ENCODE results near the gene PHGDH.
"Not testable (repeated sequence)": the region's sequence is repeated elsewhere in the genome, so short reads cannot be mapped to it uniquely, and the experiment has no call there.

Gene PHGDH

GRCh38 chr1:119680193-119680592, 31.5 kb upstream of the PHGDH start:
- no peaks in the 10 kb centered on the region for H3K27me3 ChIP-seq (ENCODE audit: control insufficient read depth in 1 of 2, insufficient read depth in 2 of 2, low read length in 2 of 2)
- no peaks in the 10 kb centered on the region for H3K9me3 ChIP-seq (ENCODE audit: low read length)
- H3K4me3 ChIP-seq (ENCODE audit: low read depth in 1 of 2, low read length in 2 of 2), result no peak overlapping the region
- H3K9ac ChIP-seq (ENCODE audit: low read length), result no peak overlapping the region
- no peaks in the 10 kb centered on the region for H3K36me3 ChIP-seq (ENCODE audit: insufficient read depth, low read length)
- H3K4me1 ChIP-seq (ENCODE audit: insufficient read depth, low read length), result no peaks in the 10 kb centered on the region
- no peak overlapping the region for H3K27ac ChIP-seq (ENCODE audit: low read depth, low read length)

- H3K36me3 ChIP-seq (ENCODE audit: insufficient read depth, low read length), result no peaks in the 10 kb centered on the region
- no peaks in the 10 kb centered on the region for H3K4me1 ChIP-seq (ENCODE audit: insufficient read depth, low read length)
- no peak overlapping the region for H3K4me3 ChIP-seq (ENCODE audit: low read depth in 1 of 2, low read length in 2 of 2)
- no peak overlapping the region for H3K9ac ChIP-seq (ENCODE audit: low read length)
- H3K9me3 ChIP-seq (ENCODE audit: low read length), result no peaks in the 10 kb centered on the region
- H3K27ac ChIP-seq (ENCODE audit: low read depth, low read length), result no peak overlapping the region
- no peaks in the 10 kb centered on the region for H3K27me3 ChIP-seq (ENCODE audit: control insufficient read depth in 1 of 2, insufficient read depth in 2 of 2, low read length in 2 of 2)
Observed at GRCh38 chr1:119680723-119681122, 31.0 kb upstream of the PHGDH start.

GRCh38 chr1:119681560-119681959, 30.2 kb upstream of the PHGDH start:
- H3K27me3 ChIP-seq (ENCODE audit: control insufficient read depth in 1 of 2, insufficient read depth in 2 of 2, low read length in 2 of 2), result no peaks in the 10 kb centered on the region
- no peaks in the 10 kb centered on the region for H3K4me1 ChIP-seq (ENCODE audit: insufficient read depth, low read length)
- no peaks in the 10 kb centered on the region for H3K36me3 ChIP-seq (ENCODE audit: insufficient read depth, low read length)
- no peak overlapping the region for H3K4me3 ChIP-seq (ENCODE audit: low read depth in 1 of 2, low read length in 2 of 2)
- no peak overlapping the region for H3K9ac ChIP-seq (ENCODE audit: low read length)
- H3K9me3 ChIP-seq (ENCODE audit: low read length), result no peaks in the 10 kb centered on the region
- H3K27ac ChIP-seq (ENCODE audit: low read depth, low read length), result no peak overlapping the region

- Histone ChIP-seq H3K27ac (ENCODE audit: low read depth, low read length) (no peak overlapping the region), H3K4me3 (ENCODE audit: low read depth in 1 of 2, low read length in 2 of 2) (no peak overlapping the region), H3K4me1 (ENCODE audit: insufficient read depth, low read length) (no peaks in the 10 kb centered on the region), H3K9ac (ENCODE audit: low read length) (no peak overlapping the region), H3K27me3 (ENCODE audit: control insufficient read depth in 1 of 2, insufficient read depth in 2 of 2, low read length in 2 of 2) (no peaks in the 10 kb centered on the region), H3K36me3 (ENCODE audit: insufficient read depth, low read length) (no peaks in the 10 kb centered on the region), H3K9me3 (ENCODE audit: low read length) (no peaks in the 10 kb centered on the region)
Observed at GRCh38 chr1:119682141-119682540, 29.6 kb upstream of the PHGDH start.

GRCh38 chr1:119683893-119684292, 27.8 kb upstream of the PHGDH start:
- Histone ChIP-seq H3K36me3 (ENCODE audit: insufficient read depth, low read length) (no peaks in the 10 kb centered on the region), H3K9ac (ENCODE audit: low read length) (no peak overlapping the region), H3K27ac (ENCODE audit: low read depth, low read length) (no peak overlapping the region), H3K9me3 (ENCODE audit: low read length) (no peaks in the 10 kb centered on the region), H3K27me3 (ENCODE audit: control insufficient read depth in 1 of 2, insufficient read depth in 2 of 2, low read length in 2 of 2) (no peaks in the 10 kb centered on the region), H3K4me3 (ENCODE audit: low read depth in 1 of 2, low read length in 2 of 2) (no peak overlapping the region), H3K4me1 (ENCODE audit: insufficient read depth, low read length) (no peaks in the 10 kb centered on the region)

- Histone ChIP-seq H3K4me3 (ENCODE audit: low read depth in 1 of 2, low read length in 2 of 2) (no peak overlapping the region), H3K36me3 (ENCODE audit: insufficient read depth, low read length) (no peaks in the 10 kb centered on the region), H3K27ac (ENCODE audit: low read depth, low read length) (no peak overlapping the region), H3K4me1 (ENCODE audit: insufficient read depth, low read length) (no peaks in the 10 kb centered on the region), H3K9me3 (ENCODE audit: low read length) (no peaks in the 10 kb centered on the region), H3K9ac (ENCODE audit: low read length) (no peak overlapping the region), H3K27me3 (ENCODE audit: control insufficient read depth in 1 of 2, insufficient read depth in 2 of 2, low read length in 2 of 2) (no peaks in the 10 kb centered on the region)
Observed at GRCh38 chr1:119686661-119687060, 25.1 kb upstream of the PHGDH start.

- no peak overlapping the region for H3K27ac ChIP-seq (ENCODE audit: low read depth, low read length)
Observed at GRCh38 chr1:119687434-119688079, 24.2 kb upstream of the PHGDH start.

GRCh38 chr1:119688810-119689209, 22.9 kb upstream of the PHGDH start:
- Histone ChIP-seq H3K9ac (ENCODE audit: low read length) (no peak overlapping the region), H3K9me3 (ENCODE audit: low read length) (no peaks in the 10 kb centered on the region), H3K4me1 (ENCODE audit: insufficient read depth, low read length) (no peaks in the 10 kb centered on the region), H3K27me3 (ENCODE audit: control insufficient read depth in 1 of 2, insufficient read depth in 2 of 2, low read length in 2 of 2) (no peaks in the 10 kb centered on the region), H3K4me3 (ENCODE audit: low read depth in 1 of 2, low read length in 2 of 2) (no peak overlapping the region), H3K27ac (ENCODE audit: low read depth, low read length) (no peak overlapping the region), H3K36me3 (ENCODE audit: insufficient read depth, low read length) (no peaks in the 10 kb centered on the region)

More at GRCh38 chr1:119687434-119688079, 24.2 kb upstream of the PHGDH start:
- H3K9ac ChIP-seq (ENCODE audit: low read length), result no peak overlapping the region
- H3K4me3 ChIP-seq (ENCODE audit: low read depth in 1 of 2, low read length in 2 of 2), result no peak overlapping the region
- H3K36me3 ChIP-seq (ENCODE audit: insufficient read depth, low read length), result no peaks in the 10 kb centered on the region
- no peaks in the 10 kb centered on the region for H3K27me3 ChIP-seq (ENCODE audit: control insufficient read depth in 1 of 2, insufficient read depth in 2 of 2, low read length in 2 of 2)
- no peaks in the 10 kb centered on the region for H3K4me1 ChIP-seq (ENCODE audit: insufficient read depth, low read length)
- no peaks in the 10 kb centered on the region for H3K9me3 ChIP-seq (ENCODE audit: low read length)

- Histone ChIP-seq H3K36me3 (ENCODE audit: insufficient read depth, low read length) (no peaks in the 10 kb centered on the region), H3K27me3 (ENCODE audit: control insufficient read depth in 1 of 2, insufficient read depth in 2 of 2, low read length in 2 of 2) (no peaks in the 10 kb centered on the region), H3K9ac (ENCODE audit: low read length) (no peak overlapping the region), H3K27ac (ENCODE audit: low read depth, low read length) (no peak overlapping the region), H3K4me3 (ENCODE audit: low read depth in 1 of 2, low read length in 2 of 2) (no peak overlapping the region), H3K9me3 (ENCODE audit: low read length) (no peaks in the 10 kb centered on the region), H3K4me1 (ENCODE audit: insufficient read depth, low read length) (no peaks in the 10 kb centered on the region)
Observed at GRCh38 chr1:119689511-119689910, 22.2 kb upstream of the PHGDH start.

GRCh38 chr1:119696863-119697262, 14.9 kb upstream of the PHGDH start:
- not testable (repeated sequence) for H3K9me3 ChIP-seq (ENCODE audit: low read length); H3K36me3 ChIP-seq (ENCODE audit: insufficient read depth, low read length); H3K4me1 ChIP-seq (ENCODE audit: insufficient read depth, low read length); H3K27ac ChIP-seq (ENCODE audit: low read depth, low read length); H3K4me3 ChIP-seq (ENCODE audit: low read depth in 1 of 2, low read length in 2 of 2); H3K9ac ChIP-seq (ENCODE audit: low read length); H3K27me3 ChIP-seq (ENCODE audit: control insufficient read depth in 1 of 2, insufficient read depth in 2 of 2, low read length in 2 of 2)

- Histone ChIP-seq H3K36me3 (ENCODE audit: insufficient read depth, low read length) (no peaks in the 10 kb centered on the region), H3K9ac (ENCODE audit: low read length) (no peak overlapping the region), H3K4me1 (ENCODE audit: insufficient read depth, low read length) (no peaks in the 10 kb centered on the region), H3K27me3 (ENCODE audit: control insufficient read depth in 1 of 2, insufficient read depth in 2 of 2, low read length in 2 of 2) (no peaks in the 10 kb centered on the region), H3K4me3 (ENCODE audit: low read depth in 1 of 2, low read length in 2 of 2) (no peak overlapping the region), H3K9me3 (ENCODE audit: low read length) (no peaks in the 10 kb centered on the region), H3K27ac (ENCODE audit: low read depth, low read length) (no peak overlapping the region)
Observed at GRCh38 chr1:119697598-119697997, 14.1 kb upstream of the PHGDH start.

- Histone ChIP-seq H3K4me1 (ENCODE audit: insufficient read depth, low read length) (no peaks in the 10 kb centered on the region), H3K36me3 (ENCODE audit: insufficient read depth, low read length) (no peaks in the 10 kb centered on the region), H3K27me3 (ENCODE audit: control insufficient read depth in 1 of 2, insufficient read depth in 2 of 2, low read length in 2 of 2) (no peaks in the 10 kb centered on the region), H3K27ac (ENCODE audit: low read depth, low read length) (no peak overlapping the region), H3K9ac (ENCODE audit: low read length) (no peak overlapping the region), H3K9me3 (ENCODE audit: low read length) (no peaks in the 10 kb centered on the region), H3K4me3 (ENCODE audit: low read depth in 1 of 2, low read length in 2 of 2) (no peak overlapping the region)
Observed at GRCh38 chr1:119700326-119700725, 11.4 kb upstream of the PHGDH start.
